Islet precursor cell (in vitro differentiated cells): ENCODE results near the gene FHIT.

Source experiments
- DNase-seq: peaks from one replicate; pipeline ENCODE4 v3.0.0-alpha.2; 2018

FHIT gene

GRCh38 chr3:60136601-60137000 lies 1114.7 kb downstream of the FHIT start:
- DNase-seq = no peak

GRCh38 chr3:60135474-60135873 lies 1115.8 kb downstream of the FHIT start:
- DNase-seq = no peak

- DNase-seq = no peak
Measured at GRCh38 chr3:60133269-60134162, 1117.7 kb downstream of the FHIT start.

- no peak for DNase-seq
Measured at GRCh38 chr3:60131618-60132017, 1119.6 kb downstream of the FHIT start.

GRCh38 chr3:60126511-60127304 lies 1124.5 kb downstream of the FHIT start:
- no peak for DNase-seq

GRCh38 chr3:60125686-60126085 lies 1125.6 kb downstream of the FHIT start:
- no peak for DNase-seq

GRCh38 chr3:60120245-60120644 lies 1131.0 kb downstream of the FHIT start:
- DNase-seq = no peak

- DNase-seq = no peak
Measured at GRCh38 chr3:60114191-60114590, 1137.1 kb downstream of the FHIT start.

- DNase-seq = no peak
Measured at GRCh38 chr3:60107275-60107674, 1144.0 kb downstream of the FHIT start.

GRCh38 chr3:60102154-60102553 lies 1149.1 kb downstream of the FHIT start:
- DNase-seq = no peak

GRCh38 chr3:60101621-60102020 lies 1149.6 kb downstream of the FHIT start:
- no peak for DNase-seq

GRCh38 chr3:60096403-60096802 lies 1154.8 kb downstream of the FHIT start:
- peak; percentile 60 for DNase-seq

GRCh38 chr3:60095930-60096329 lies 1155.3 kb downstream of the FHIT start:
- DNase-seq = no peak

GRCh38 chr3:60095516-60095915 lies 1155.7 kb downstream of the FHIT start:
- DNase-seq = no peak

GRCh38 chr3:60094392-60094947 lies 1156.8 kb downstream of the FHIT start:
- DNase-seq = no peak

- no peak for DNase-seq
Measured at GRCh38 chr3:60090548-60090947, 1160.7 kb downstream of the FHIT start.

GRCh38 chr3:60086811-60087210 lies 1164.4 kb downstream of the FHIT start:
- DNase-seq = peak; percentile 66

GRCh38 chr3:60085649-60086048 lies 1165.6 kb downstream of the FHIT start:
- DNase-seq = no peak

GRCh38 chr3:60081381-60082095 lies 1169.7 kb downstream of the FHIT start:
- DNase-seq = no peak

GRCh38 chr3:60080648-60081047 lies 1170.6 kb downstream of the FHIT start:
- DNase-seq = no peak

- DNase-seq = no peak
Measured at GRCh38 chr3:60079076-60079475, 1172.2 kb downstream of the FHIT start.

- no peak for DNase-seq
Measured at GRCh38 chr3:60076331-60076730, 1174.9 kb downstream of the FHIT start.

- DNase-seq = no peak
Measured at GRCh38 chr3:60073942-60074341, 1177.3 kb downstream of the FHIT start.
